Measurements from ENCODE around the gene GGA1. TPM values are rescaled to one million over a fixed set of nuclear protein-coding genes. Genes with fewer than 3 reads are reported as not detected.

GGA1 gene
- total and polyA plus RNA-seq, 10 of the 15 experiments (the other 5 are each of a cell fraction or from before 2014, with no cell fraction given): 1.4 to 79.4 (median 44.4) TPM

DNA sequence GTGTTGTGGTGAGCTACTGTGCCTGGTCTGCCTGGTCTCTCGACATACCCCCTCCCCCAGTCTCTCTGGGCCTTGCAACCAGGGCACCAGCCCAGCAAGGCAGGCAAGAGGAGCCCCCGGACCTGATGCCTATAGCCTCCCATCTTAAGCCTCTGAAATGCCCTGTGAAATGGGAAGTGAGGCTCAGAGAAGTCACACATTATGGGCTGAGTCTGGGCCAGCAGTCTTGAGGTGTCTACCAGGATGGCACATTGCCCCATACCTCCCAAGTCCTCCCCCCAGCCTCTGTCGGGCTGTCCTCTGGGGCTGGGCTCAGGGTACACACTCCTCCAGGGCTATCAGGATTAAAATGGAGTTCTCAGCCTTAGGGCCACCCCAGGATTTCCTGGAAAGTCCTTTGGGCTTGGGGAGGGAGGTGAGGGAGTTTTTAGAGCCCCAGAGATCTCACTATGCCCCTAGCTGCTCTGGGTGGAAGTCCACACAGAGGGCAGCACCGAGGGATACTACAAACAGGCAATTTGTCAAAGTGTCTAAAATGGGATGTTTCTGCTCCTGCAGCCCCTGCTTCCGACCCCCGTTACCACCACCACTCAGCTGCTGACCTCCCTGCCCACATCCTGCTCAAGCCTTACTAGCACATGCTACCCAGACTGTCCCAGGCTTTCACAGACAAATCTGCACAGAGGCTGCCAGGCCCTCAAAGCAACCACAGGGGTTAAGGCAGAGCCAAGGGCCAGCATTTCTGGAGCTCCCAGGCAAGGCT, 27.7 kb downstream of the GGA1 start (continued):
- TF ChIP-seq, protein P1, sequence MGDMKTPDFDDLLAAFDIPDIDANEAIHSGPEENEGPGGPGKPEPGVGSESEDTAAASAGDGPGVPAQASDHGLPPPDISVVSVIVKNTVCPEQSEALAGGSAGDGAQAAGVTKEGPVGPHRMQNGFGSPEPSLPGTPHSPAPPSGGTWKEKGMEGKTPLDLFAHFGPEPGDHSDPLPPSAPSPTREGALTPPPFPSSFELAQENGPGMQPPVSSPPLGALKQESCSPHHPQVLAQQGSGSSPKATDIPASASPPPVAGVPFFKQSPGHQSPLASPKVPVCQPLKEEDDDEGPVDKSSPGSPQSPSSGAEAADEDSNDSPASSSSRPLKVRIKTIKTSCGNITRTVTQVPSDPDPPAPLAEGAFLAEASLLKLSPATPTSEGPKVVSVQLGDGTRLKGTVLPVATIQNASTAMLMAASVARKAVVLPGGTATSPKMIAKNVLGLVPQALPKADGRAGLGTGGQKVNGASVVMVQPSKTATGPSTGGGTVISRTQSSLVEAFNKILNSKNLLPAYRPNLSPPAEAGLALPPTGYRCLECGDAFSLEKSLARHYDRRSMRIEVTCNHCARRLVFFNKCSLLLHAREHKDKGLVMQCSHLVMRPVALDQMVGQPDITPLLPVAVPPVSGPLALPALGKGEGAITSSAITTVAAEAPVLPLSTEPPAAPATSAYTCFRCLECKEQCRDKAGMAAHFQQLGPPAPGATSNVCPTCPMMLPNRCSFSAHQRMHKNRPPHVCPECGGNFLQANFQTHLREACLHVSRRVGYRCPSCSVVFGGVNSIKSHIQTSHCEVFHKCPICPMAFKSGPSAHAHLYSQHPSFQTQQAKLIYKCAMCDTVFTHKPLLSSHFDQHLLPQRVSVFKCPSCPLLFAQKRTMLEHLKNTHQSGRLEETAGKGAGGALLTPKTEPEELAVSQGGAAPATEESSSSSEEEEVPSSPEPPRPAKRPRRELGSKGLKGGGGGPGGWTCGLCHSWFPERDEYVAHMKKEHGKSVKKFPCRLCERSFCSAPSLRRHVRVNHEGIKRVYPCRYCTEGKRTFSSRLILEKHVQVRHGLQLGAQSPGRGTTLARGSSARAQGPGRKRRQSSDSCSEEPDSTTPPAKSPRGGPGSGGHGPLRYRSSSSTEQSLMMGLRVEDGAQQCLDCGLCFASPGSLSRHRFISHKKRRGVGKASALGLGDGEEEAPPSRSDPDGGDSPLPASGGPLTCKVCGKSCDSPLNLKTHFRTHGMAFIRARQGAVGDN (IDR thresholded peaks at IDR 0.05): 0 out of 2 replicates have a peak, but pooled peaks have one; percentile 24
- no peak for TF ChIP-seq JUNB (IDR thresholded peaks at IDR 0.05)
- no peak for TF ChIP-seq EP300 (IDR thresholded peaks at IDR 0.05; ENCODE audit: borderline replicate concordance in 1 of 2, control insufficient read depth in 1 of 2, low read depth in 2 of 2, low read length in 2 of 2)
- TF ChIP-seq, protein P2, sequence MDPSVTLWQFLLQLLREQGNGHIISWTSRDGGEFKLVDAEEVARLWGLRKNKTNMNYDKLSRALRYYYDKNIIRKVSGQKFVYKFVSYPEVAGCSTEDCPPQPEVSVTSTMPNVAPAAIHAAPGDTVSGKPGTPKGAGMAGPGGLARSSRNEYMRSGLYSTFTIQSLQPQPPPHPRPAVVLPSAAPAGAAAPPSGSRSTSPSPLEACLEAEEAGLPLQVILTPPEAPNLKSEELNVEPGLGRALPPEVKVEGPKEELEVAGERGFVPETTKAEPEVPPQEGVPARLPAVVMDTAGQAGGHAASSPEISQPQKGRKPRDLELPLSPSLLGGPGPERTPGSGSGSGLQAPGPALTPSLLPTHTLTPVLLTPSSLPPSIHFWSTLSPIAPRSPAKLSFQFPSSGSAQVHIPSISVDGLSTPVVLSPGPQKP (IDR thresholded peaks at IDR 0.05; ENCODE audit: low read depth, low read length): no peak

DNA sequence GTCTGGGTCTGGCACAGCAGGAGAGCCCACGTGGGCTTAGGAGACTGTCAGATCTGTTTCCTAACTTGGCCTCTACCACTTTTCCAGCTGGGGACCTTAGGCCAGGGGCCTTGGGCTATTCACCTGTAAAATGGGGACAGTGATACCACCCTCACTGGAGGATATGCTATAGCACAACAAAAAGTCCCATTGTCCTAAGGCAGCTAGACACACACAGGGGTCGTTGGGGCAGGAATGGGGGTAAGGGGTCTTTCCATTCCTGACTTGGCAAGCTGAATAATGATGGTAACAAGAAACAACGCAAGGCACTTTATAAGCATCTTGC, 28.3 kb downstream of the GGA1 start:
- no peak for FAIRE-seq
- ChIA-PET RAD21 (ENCODE audit: unreplicated experiment) (interaction anchor here (0.8 to 10.1 kb wide), 6 partner anchors 10 to 95 kb away, joined by 3 to 173 read pairs (median 4); partner anchors contain the start of genes GGA1, NOL12 and PDXP), POLR2A (interaction anchor here (0.5 to 8.2 kb wide), 6 partner anchors 10 to 365 kb away, joined by 3 to 67 read pairs (median 15); partner anchors contain the start of genes GGA1, LGALS1 and PDXP), CTCF (interaction anchor here (1.0 to 15.9 kb wide), 6 partner anchors 14 to 47 kb away, joined by 3 to 396 read pairs (median 142); partner anchors contain the start of genes GGA1, LGALS1, NOL12 and PDXP), SMC1A (ENCODE audit: uncharacterized antibody, unreplicated experiment) (interaction anchor here (0.5 to 8.6 kb wide), 8 partner anchors 10 to 1264 kb away, joined by 3 to 108 read pairs (median 4); partner anchors contain the start of genes GGA1 and PDXP)
- Histone ChIP-seq H2AFZ (ENCODE audit: control insufficient read depth, low read depth, low read length) (no peak overlapping the region), H3K27ac (ENCODE audit: control insufficient read depth, insufficient read depth) (no peak overlapping the region), H3K27me3 (replicated peaks in 1 of 2; ENCODE audit: control insufficient read depth in 2 of 2, insufficient read depth in 2 of 2, low read length in 1 of 2) (no peaks in the 10 kb centered on the region), H3K36me3 (ENCODE audit: control insufficient read depth in 2 of 2, insufficient read depth in 2 of 2, low read length in 1 of 2) (peaks cover 4 to 5% of the 10 kb centered on the region in 2 experiments; a peak in 3 of 4 replicates), H4K20me1 (ENCODE audit: control insufficient read depth, insufficient read depth) (no peaks in the 10 kb centered on the region), H3K9ac (ENCODE audit: control insufficient read depth, insufficient read depth, low read length) (0 out of 2 replicates have a peak overlapping the region, but pooled peaks have one; percentile 3), H3K4me1 (ENCODE audit: control insufficient read depth, insufficient read depth, low read length) (peaks cover 82% of the 10 kb centered on the region), H3K4me3 (no peak overlapping the region), H3K4me2 (ENCODE audit: control insufficient read depth, insufficient read depth) (peak overlapping the region; percentile 23), H3K9me3 (replicated peaks; ENCODE audit: control insufficient read depth, insufficient read depth, low read length) (no peaks in the 10 kb centered on the region), H3K79me2 (ENCODE audit: control insufficient read depth, insufficient read depth, low read length) (peaks cover 20% of the 10 kb centered on the region)
- WGBS (ENCODE audit: insufficient coverage, insufficient replicate concordance, low lambda C conversion rate, missing lambda C conversion rate): 32% methylated on average over 3 of the region's 3 CpGs
- in situ Hi-C loops (cut with MboI): no loop called here
- no TSS peak for BruUV-seq (replicated peaks)
- ATAC-seq: no peak
- DNase-seq (ENCODE audit: low read depth, low spot score): no peak
- intact Hi-C loops (cut with micrococcal nuclease; ENCODE audit: unreplicated experiment): no loop called here
- TF ChIP-seq NFYB (IDR thresholded peaks at IDR 0.05; ENCODE audit: insufficient read depth, low read depth, low read length): no peak
- TF ChIP-seq ATF7 (IDR thresholded peaks at IDR 0.05; ENCODE audit: low read depth): no peak
- TF ChIP-seq KAT2A (conservative IDR thresholded peaks at IDR 0.05; ENCODE audit: control insufficient read depth, low read depth, low read length): no peak
- TF ChIP-seq, protein P3, sequence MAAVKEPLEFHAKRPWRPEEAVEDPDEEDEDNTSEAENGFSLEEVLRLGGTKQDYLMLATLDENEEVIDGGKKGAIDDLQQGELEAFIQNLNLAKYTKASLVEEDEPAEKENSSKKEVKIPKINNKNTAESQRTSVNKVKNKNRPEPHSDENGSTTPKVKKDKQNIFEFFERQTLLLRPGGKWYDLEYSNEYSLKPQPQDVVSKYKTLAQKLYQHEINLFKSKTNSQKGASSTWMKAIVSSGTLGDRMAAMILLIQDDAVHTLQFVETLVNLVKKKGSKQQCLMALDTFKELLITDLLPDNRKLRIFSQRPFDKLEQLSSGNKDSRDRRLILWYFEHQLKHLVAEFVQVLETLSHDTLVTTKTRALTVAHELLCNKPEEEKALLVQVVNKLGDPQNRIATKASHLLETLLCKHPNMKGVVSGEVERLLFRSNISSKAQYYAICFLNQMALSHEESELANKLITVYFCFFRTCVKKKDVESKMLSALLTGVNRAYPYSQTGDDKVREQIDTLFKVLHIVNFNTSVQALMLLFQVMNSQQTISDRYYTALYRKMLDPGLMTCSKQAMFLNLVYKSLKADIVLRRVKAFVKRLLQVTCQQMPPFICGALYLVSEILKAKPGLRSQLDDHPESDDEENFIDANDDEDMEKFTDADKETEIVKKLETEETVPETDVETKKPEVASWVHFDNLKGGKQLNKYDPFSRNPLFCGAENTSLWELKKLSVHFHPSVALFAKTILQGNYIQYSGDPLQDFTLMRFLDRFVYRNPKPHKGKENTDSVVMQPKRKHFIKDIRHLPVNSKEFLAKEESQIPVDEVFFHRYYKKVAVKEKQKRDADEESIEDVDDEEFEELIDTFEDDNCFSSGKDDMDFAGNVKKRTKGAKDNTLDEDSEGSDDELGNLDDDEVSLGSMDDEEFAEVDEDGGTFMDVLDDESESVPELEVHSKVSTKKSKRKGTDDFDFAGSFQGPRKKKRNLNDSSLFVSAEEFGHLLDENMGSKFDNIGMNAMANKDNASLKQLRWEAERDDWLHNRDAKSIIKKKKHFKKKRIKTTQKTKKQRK (IDR thresholded peaks at IDR 0.05; ENCODE audit: low read depth, low read length): no peak
- TF ChIP-seq NFYA (IDR thresholded peaks at IDR 0.05; ENCODE audit: borderline replicate concordance, low read depth, low read length): no peak
- no peak for TF ChIP-seq YY1 (IDR thresholded peaks at IDR 0.05; ENCODE audit: low read depth, low read length)
- TF ChIP-seq ZNF384 (IDR thresholded peaks at IDR 0.05; ENCODE audit: borderline replicate concordance, low read depth, low read length): no peak

Measured in GM12878 (cell line).